ENCODE data around the gene CCNI2.
A peak's percentile ranks its signal among the peaks of the same experiment; 100 is the strongest.

CCNI2 gene

GRCh38 chr5:132765311-132766019 lies 18.2 kb downstream of the CCNI2 start:
- no peak for DNase-seq (ENCODE audit: low spot score)

GRCh38 chr5:132766020-132766805 lies 19.0 kb downstream of the CCNI2 start:
- no peak for DNase-seq (ENCODE audit: low spot score)

- DNase-seq (ENCODE audit: low spot score) = no peak
These were observed 19.5 kb downstream of the CCNI2 start for GRCh38 chr5:132766806-132767055.

GRCh38 chr5:132767150-132767549 lies 19.9 kb downstream of the CCNI2 start:
- DNase-seq (ENCODE audit: low spot score) = no peak

- no peak for DNase-seq (ENCODE audit: low spot score)
These were observed 21.3 kb downstream of the CCNI2 start for GRCh38 chr5:132768485-132768868.

DNA sequence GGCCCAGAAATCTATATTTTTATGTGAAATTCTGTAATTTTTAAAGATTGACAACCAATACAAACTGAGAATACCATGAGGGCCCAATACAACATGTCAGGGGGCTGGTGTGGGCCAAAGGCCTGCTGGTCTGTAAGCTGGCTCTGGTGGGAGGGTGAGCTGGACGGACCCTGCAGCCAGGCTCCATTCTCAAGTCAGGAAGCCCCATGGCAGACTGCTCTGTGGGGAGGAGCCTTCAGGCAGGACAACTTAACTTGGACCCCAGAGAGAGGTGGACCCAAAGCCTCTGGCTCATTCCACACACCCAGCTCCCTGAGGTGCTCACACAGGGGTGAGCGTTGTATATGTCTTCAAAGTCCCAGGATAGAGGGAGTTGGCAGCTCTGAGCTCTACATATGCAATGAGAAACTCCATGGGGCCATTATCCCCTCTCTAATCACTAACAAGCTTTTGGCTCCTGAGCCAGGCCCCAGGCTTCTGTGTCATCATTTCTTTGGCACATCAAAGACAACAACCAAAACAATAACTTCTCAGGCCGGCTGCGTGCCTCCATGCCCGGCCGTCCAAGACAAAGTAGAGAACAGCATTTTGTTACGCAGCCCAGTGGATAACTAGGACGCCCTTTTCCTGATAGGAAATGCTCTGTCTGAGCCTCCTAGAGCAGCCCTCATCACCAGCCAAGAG lies 23.4 kb downstream of the CCNI2 start:
- no peak for DNase-seq (ENCODE audit: low spot score)

- peak; percentile 28 for DNase-seq (ENCODE audit: low spot score)
These were observed 24.3 kb downstream of the CCNI2 start for GRCh38 chr5:132771503-132771998.

- DNase-seq (ENCODE audit: low spot score) = no peak
These were observed 25.3 kb downstream of the CCNI2 start for GRCh38 chr5:132772291-132773070.

- DNase-seq (ENCODE audit: low spot score) = no peak
These were observed 25.9 kb downstream of the CCNI2 start for GRCh38 chr5:132773114-132773513.

DNA sequence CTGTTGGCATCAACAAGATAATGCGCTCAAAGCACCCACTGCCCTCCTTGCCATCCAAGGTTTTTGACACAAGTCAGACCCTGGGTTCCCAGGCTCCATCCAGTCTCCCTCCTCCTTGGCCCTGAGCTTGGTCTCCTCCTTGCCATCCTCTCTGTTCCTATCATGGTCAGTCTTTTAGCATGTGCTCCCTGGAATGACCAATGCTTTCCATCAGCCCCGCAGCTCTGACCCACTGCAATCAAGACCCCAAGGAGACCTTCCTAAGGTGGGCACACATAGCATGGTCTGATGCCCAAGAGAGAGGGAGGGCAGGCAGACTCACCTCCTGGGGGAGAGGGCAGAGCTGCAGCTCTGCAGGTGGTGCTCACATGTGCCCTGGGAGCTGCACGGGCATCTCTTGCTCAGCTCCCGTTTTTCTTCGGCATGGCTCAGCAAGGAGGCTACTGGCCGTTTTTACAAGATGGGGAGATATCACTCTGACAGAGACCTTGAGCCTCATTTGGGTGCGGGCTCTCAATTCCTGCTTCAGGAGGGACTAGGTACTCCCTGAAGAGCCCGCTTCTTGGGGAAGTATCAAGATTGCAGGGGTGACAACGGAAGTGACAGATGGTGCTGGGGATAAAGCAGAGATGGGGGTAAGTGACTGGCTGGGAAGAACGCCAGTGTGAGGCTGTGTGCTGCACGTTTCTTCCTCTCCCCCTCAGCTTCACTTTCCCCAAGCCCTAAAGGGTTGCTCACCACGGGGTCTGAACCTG lies 26.6 kb downstream of the CCNI2 start:
- no peak for DNase-seq (ENCODE audit: low spot score)

GRCh38 chr5:132774406-132774805 lies 27.2 kb downstream of the CCNI2 start:
- DNase-seq (ENCODE audit: low spot score) = no peak

DNA sequence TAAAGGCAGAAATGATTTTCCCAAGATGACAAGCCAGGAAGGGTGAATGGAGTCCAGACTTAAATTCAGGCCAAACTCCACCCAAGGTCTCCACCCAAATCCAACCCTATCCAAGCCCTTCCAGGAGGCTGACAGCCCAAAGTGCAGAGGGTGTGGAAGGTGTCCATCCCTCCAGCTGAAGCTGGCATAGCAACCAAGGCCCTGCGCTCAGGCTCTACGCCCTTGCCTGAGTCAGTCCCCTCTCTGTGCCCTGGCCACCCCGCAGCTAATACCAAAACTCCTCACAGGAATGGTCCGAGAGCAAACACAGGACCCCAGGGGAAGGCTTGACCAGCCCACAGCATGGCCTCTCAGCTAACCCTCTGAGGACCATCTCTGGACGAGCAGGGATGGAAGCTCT lies 27.7 kb downstream of the CCNI2 start:
- no peak for DNase-seq (ENCODE audit: low spot score)

DNA sequence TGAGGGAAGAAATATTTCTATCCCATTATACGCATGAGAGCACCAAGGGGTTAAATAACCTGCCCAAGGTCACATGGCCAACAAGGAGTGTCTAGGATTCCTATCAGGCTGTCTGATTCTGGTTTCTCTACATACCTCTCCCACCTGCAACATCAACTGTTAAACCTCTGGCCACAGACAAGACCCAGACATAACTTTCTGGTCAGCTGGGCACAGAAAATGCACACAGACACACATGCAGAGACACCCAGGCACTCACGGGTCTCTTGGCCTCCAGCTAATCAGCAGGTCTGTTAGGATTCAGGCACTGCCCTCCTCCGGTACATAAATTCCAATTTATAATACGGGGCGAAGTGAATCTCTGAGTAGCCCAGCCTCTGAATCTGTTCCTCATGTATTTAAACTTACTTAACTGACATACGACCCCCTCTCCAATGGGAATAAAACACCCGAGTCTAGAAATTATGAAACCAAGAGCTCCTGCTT lies 28.3 kb downstream of the CCNI2 start:
- peak; percentile 44 for DNase-seq (ENCODE audit: low spot score)

DNA sequence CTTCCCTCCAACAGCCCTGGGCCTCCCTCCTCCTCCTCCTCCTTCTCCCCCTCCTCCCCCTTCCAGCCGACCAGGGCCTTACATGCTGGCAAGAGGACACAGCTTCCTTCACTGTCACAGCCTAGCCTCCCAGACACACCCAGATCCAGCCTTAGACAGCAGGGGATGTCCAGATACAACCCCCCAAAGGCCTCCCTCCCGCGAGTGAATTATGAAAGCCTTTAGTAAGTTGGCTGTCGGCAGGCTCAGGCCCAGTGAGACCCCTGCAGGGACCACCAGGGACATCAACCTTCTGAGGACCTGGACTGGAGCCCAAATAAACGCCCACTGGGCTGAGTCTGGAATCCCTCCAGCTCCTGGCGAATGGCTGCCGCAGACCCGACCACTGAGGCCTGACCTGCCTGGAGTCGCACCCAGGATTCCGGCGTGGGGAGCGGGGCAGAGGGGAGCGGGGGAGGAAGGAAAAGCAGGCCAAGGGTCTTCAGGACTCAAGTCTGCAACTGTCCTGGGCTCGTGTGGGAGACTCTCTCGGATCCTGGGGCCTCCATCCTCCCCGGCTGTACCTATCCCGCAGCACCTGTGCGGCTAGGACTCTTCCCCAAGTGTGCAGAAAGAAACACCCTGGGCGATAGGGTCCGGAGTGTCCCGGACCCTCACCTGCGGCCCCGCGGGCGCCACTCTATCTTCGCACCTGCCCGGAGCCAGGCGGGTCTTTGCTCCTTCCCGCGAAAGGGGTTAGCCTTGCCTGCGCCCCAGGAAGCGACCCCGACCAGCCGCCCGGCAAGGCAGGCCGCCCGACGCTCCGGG lies 29.1 kb downstream of the CCNI2 start:
- peak; percentile 42 for DNase-seq (ENCODE audit: low spot score)

- no peak for DNase-seq (ENCODE audit: low spot score)
These were observed 29.6 kb downstream of the CCNI2 start for GRCh38 chr5:132776938-132777208.

DNA sequence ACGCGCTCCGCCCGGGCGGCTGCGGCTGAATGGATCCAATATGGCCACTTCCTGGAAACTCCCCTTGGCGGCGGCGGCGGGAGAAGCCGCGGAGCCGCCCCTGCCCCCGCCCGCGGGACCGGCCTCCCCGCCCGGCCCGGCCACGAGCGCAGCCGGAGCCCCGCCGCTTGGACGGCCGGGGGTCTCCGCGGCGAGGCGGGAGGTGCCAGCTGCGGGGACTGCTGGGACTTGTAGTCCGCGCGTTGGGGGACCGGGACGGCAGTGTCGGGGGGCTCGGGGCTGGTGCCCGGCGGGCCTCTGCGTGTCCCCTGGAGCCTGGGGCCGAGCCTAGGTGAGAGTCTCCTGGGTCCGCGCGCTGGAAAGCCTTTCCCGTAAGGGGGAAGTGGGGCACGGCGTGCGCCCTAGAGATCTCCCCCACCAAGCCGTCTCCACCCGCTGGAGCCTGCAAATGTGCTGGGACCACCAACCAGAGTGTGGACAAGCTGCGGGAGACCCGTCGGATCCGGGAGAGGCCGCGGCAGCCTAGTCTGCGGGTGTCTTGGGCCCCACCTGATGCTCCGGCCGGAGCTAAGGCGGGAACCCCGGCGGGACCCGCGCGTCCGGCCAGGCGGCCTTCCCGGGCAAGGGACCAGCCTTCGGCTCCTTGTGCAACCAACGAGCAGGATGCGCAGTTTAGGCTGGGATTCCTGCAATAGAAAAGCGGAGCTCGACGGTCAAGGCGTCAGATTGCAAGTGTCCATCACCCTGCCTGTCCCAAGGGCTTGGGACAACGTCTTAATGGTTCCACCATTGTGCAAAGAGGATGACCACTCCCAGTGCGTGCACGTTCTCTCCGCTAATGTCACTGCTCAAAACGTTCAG lies 30.2 kb downstream of the CCNI2 start, which contains the start of gene SEPTIN8:
TSS of gene SEPTIN8 (minus strand) at position 31 of the 861 bp plus-strand sequence. CDS start 102 bp downstream, outside the sequence.
- DNase-seq (ENCODE audit: low spot score) = peak; percentile 40

DNA sequence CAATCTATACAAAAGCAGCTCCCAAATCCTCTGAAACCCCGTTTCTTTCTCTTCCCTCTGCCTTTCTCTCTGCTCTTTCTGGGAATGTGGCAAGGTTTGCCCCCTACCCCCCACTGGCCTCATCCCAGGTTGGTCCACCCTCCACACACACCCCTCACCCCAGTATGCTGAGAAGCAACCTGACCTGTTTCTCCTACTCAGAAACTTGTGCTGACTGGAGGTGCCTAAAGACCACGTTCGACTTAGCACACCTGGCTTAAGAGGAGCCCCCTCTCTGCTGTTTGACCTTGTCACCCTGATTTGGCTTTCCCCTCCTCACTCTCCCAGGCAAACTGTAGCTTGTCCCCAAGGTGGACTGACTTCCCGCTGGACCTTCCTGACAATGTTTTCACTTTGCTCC lies 30.9 kb downstream of the CCNI2 start:
- no peak for DNase-seq (ENCODE audit: low spot score)

DNA sequence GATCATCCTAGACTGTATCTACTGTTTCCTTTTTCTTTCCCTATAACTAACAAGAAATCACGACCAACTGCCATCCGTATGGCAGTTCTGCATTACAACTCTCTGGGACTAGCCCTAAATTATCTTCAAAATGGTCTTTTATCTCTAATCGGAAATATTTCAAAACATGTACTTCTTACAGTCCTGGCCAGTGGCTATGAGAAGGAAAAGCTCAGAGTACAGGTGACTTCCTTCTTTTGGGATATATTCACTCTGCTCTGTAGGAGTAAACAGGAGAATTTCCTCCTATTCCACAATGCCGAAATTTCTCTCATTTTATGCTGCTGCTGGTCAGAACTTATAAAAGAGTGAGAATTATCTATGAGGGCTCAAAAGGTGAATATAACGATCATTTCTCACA lies 31.6 kb downstream of the CCNI2 start:
- DNase-seq (ENCODE audit: low spot score) = no peak

DNA sequence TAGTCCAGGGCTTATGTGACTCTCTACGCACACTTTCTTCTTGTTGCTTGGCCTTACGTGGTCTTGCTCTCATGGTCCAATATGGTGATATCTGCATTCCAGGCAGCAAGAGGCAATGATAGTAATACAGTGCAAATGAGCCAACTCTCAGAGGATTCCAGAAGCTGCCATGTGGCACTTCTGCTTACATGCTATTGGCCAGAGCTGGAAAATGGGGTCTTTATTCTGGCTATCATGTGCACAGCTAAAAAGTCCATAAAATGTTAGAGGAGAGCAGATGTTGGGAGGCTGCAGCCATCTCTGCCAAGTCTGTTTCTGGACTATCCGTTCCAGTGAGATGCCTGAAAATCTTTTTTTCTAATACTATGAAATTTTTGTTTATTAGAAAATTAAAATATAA lies 32.7 kb downstream of the CCNI2 start:
- no peak for DNase-seq (ENCODE audit: low spot score)

GRCh38 chr5:132780577-132780976 lies 33.4 kb downstream of the CCNI2 start:
- no peak for DNase-seq (ENCODE audit: low spot score)

Data from SW480 (cell line).